Measurements from ENCODE around the gene CHSY3. TPM values are rescaled to one million over a fixed set of nuclear protein-coding genes. Genes with fewer than 3 reads are reported as not detected.

The CHSY3 gene
- total and polyA plus RNA-seq, 2 experiments from 2014 or later = 0.44 to 3.0 TPM

DNA sequence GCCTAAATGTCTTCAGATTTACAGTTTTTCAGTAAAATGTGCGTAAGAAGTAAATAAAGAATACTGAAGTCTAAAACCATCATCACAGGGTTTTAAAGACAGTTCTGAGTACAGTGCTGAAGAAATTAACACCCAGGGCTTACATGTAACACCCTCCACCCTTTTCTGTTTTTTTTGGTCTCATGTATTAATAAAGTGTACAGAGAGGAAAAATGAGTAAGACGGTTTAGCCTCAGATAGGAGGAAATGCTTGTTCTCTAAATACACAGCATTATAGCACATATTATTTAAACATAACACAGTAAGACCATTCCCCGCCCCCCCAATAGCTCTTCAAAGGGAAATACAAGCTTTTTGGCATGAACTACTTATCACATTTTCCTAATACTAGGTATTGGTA is 119.3 kb downstream of the CHSY3 start (continued):
- TF ChIP-seq, protein P1, sequence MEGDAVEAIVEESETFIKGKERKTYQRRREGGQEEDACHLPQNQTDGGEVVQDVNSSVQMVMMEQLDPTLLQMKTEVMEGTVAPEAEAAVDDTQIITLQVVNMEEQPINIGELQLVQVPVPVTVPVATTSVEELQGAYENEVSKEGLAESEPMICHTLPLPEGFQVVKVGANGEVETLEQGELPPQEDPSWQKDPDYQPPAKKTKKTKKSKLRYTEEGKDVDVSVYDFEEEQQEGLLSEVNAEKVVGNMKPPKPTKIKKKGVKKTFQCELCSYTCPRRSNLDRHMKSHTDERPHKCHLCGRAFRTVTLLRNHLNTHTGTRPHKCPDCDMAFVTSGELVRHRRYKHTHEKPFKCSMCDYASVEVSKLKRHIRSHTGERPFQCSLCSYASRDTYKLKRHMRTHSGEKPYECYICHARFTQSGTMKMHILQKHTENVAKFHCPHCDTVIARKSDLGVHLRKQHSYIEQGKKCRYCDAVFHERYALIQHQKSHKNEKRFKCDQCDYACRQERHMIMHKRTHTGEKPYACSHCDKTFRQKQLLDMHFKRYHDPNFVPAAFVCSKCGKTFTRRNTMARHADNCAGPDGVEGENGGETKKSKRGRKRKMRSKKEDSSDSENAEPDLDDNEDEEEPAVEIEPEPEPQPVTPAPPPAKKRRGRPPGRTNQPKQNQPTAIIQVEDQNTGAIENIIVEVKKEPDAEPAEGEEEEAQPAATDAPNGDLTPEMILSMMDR (conservative IDR thresholded peaks at IDR 0.05; ENCODE audit: low read depth in 2 of 2) = no peak
- TF ChIP-seq STAT1 (IDR thresholded peaks at IDR 0.05; ENCODE audit: unreplicated experiment) = no peak
- no peak for TF ChIP-seq JUNB (IDR thresholded peaks at IDR 0.05; ENCODE audit: unreplicated experiment)
- TF ChIP-seq EZH2phosphoT487 (IDR thresholded peaks at IDR 0.05; ENCODE audit: unreplicated experiment) = no peak
- no peak for TF ChIP-seq NANOG (IDR thresholded peaks at IDR 0.05; ENCODE audit: borderline replicate concordance)
- TF ChIP-seq, protein P2, sequence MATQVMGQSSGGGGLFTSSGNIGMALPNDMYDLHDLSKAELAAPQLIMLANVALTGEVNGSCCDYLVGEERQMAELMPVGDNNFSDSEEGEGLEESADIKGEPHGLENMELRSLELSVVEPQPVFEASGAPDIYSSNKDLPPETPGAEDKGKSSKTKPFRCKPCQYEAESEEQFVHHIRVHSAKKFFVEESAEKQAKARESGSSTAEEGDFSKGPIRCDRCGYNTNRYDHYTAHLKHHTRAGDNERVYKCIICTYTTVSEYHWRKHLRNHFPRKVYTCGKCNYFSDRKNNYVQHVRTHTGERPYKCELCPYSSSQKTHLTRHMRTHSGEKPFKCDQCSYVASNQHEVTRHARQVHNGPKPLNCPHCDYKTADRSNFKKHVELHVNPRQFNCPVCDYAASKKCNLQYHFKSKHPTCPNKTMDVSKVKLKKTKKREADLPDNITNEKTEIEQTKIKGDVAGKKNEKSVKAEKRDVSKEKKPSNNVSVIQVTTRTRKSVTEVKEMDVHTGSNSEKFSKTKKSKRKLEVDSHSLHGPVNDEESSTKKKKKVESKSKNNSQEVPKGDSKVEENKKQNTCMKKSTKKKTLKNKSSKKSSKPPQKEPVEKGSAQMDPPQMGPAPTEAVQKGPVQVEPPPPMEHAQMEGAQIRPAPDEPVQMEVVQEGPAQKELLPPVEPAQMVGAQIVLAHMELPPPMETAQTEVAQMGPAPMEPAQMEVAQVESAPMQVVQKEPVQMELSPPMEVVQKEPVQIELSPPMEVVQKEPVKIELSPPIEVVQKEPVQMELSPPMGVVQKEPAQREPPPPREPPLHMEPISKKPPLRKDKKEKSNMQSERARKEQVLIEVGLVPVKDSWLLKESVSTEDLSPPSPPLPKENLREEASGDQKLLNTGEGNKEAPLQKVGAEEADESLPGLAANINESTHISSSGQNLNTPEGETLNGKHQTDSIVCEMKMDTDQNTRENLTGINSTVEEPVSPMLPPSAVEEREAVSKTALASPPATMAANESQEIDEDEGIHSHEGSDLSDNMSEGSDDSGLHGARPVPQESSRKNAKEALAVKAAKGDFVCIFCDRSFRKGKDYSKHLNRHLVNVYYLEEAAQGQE (IDR thresholded peaks at IDR 0.05; ENCODE audit: unreplicated experiment) = no peak
- no peak for TF ChIP-seq CREB1 (CRISPR knock-in tag; IDR thresholded peaks at IDR 0.05; ENCODE audit: low read depth)

DNA sequence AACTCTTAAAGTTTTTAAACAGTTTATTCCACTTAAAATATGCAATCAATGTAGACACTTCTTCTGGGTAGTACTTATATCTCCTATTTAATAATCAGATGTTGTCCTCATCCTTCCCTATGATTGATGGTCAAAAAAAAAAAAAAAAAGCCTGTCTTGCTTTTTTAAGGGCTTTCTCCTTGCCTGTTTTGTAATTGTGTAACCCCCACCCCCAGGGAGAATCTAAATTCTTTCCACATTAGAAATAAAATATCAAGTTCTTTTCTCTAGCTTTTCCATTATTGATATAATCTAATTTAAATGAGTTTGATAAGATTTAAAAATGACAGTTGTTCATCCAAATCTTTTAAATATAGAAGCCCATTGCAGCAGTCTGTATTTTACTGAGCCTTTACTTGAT is 119.7 kb downstream of the CHSY3 start:
- Histone ChIP-seq H3F3A (replicated peaks; ENCODE audit: low read depth) (no peaks in the 10 kb centered on the region), H4K20me1 (replicated peaks; ENCODE audit: insufficient read depth) (no peaks in the 10 kb centered on the region), H3K4me3 (no peak overlapping the region), H3K36me3 (ENCODE audit: insufficient read depth) (no peaks in the 10 kb centered on the region), H3K4me1 (ENCODE audit: insufficient read depth) (no peaks in the 10 kb centered on the region), H3K9me2 (ENCODE audit: insufficient read depth) (no peaks in the 10 kb centered on the region), H3K79me2 (replicated peaks; ENCODE audit: insufficient read depth) (no peaks in the 10 kb centered on the region), H3K27ac (ENCODE audit: low read depth) (no peak overlapping the region), H3K27me3 (ENCODE audit: insufficient read depth) (no peaks in the 10 kb centered on the region), H3K4me2 (no peak overlapping the region), H2AFZ (no peak overlapping the region)
- no peaks in the 10 kb centered on the region for H3K36me3 Mint-ChIP-seq (ENCODE audit: low read depth)
- H3K4me1 Mint-ChIP-seq = 0 out of 3 replicates have a peak, but pooled peaks cover 3% of the 10 kb centered on the region
- DNase-seq (ENCODE audit: low spot score) (no peak), ATAC-seq (no peak)
- no peak overlapping the region for H3K4me3 Mint-ChIP-seq
- H3K9me3 Mint-ChIP-seq = no peaks in the 10 kb centered on the region
- no peak overlapping the region for H3K27ac Mint-ChIP-seq
- H3K27me3 Mint-ChIP-seq (ENCODE audit: insufficient read depth, low read depth, poor library complexity) = no peaks in the 10 kb centered on the region
- TF ChIP-seq, protein P3, sequence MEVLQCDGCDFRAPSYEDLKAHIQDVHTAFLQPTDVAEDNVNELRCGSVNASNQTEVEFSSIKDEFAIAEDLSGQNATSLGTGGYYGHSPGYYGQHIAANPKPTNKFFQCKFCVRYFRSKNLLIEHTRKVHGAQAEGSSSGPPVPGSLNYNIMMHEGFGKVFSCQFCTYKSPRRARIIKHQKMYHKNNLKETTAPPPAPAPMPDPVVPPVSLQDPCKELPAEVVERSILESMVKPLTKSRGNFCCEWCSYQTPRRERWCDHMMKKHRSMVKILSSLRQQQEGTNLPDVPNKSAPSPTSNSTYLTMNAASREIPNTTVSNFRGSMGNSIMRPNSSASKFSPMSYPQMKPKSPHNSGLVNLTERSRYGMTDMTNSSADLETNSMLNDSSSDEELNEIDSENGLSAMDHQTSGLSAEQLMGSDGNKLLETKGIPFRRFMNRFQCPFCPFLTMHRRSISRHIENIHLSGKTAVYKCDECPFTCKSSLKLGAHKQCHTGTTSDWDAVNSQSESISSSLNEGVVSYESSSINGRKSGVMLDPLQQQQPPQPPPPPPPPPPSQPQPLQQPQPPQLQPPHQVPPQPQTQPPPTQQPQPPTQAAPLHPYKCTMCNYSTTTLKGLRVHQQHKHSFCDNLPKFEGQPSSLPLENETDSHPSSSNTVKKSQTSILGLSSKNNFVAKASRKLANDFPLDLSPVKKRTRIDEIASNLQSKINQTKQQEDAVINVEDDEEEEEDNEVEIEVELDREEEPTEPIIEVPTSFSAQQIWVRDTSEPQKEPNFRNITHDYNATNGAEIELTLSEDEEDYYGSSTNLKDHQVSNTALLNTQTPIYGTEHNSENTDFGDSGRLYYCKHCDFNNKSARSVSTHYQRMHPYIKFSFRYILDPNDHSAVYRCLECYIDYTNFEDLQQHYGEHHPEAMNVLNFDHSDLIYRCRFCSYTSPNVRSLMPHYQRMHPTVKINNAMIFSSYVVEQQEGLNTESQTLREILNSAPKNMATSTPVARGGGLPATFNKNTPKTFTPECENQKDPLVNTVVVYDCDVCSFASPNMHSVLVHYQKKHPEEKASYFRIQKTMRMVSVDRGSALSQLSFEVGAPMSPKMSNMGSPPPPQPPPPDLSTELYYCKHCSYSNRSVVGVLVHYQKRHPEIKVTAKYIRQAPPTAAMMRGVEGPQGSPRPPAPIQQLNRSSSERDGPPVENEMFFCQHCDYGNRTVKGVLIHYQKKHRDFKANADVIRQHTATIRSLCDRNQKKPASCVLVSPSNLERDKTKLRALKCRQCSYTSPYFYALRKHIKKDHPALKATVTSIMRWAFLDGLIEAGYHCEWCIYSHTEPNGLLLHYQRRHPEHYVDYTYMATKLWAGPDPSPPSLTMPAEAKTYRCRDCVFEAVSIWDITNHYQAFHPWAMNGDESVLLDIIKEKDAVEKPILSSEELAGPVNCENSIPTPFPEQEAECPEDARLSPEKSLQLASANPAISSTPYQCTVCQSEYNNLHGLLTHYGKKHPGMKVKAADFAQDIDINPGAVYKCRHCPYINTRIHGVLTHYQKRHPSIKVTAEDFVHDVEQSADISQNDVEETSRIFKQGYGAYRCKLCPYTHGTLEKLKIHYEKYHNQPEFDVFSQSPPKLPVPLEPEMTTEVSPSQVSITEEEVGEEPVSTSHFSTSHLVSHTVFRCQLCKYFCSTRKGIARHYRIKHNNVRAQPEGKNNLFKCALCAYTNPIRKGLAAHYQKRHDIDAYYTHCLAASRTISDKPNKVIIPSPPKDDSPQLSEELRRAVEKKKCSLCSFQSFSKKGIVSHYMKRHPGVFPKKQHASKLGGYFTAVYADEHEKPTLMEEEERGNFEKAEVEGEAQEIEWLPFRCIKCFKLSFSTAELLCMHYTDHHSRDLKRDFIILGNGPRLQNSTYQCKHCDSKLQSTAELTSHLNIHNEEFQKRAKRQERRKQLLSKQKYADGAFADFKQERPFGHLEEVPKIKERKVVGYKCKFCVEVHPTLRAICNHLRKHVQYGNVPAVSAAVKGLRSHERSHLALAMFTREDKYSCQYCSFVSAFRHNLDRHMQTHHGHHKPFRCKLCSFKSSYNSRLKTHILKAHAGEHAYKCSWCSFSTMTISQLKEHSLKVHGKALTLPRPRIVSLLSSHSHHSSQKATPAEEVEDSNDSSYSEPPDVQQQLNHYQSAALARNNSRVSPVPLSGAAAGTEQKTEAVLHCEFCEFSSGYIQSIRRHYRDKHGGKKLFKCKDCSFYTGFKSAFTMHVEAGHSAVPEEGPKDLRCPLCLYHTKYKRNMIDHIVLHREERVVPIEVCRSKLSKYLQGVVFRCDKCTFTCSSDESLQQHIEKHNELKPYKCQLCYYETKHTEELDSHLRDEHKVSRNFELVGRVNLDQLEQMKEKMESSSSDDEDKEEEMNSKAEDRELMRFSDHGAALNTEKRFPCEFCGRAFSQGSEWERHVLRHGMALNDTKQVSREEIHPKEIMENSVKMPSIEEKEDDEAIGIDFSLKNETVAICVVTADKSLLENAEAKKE (CRISPR knock-in tag; IDR thresholded peaks at IDR 0.05) = no peak
- TF ChIP-seq EZH2phosphoT487 (IDR thresholded peaks at IDR 0.05; ENCODE audit: unreplicated experiment) (no peak), ZNF331 (CRISPR knock-in tag; IDR thresholded peaks at IDR 0.05; ENCODE audit: low read depth) (no peak), EZH2 (IDR thresholded peaks at IDR 0.05; ENCODE audit: low read depth, unreplicated experiment) (no peak), STAT1 (IDR thresholded peaks at IDR 0.05; ENCODE audit: unreplicated experiment) (no peak)
- TF ChIP-seq, protein P2 (IDR thresholded peaks at IDR 0.05; ENCODE audit: unreplicated experiment) = no peak

Measured in GM23338 (cell line).